ENCODE measurements around the gene SSTR3.

- no peak for TF ChIP-seq CTCF (conservative IDR thresholded peaks at IDR 0.05)
- no peak for TF ChIP-seq ZFX (IDR thresholded peaks at IDR 0.05)
Measured at GRCh38 chr22:37197451-37198257, 14.6 kb downstream of the SSTR3 start.
